Measurements from ENCODE around the gene TXNRD2. TPM values are rescaled to one million over a fixed set of nuclear protein-coding genes. Genes with fewer than 3 reads are reported as not detected.

TXNRD2 gene
- total and polyA plus RNA-seq, 2 donors from 2014 or later: 28.6 to 50.6 TPM

DNA sequence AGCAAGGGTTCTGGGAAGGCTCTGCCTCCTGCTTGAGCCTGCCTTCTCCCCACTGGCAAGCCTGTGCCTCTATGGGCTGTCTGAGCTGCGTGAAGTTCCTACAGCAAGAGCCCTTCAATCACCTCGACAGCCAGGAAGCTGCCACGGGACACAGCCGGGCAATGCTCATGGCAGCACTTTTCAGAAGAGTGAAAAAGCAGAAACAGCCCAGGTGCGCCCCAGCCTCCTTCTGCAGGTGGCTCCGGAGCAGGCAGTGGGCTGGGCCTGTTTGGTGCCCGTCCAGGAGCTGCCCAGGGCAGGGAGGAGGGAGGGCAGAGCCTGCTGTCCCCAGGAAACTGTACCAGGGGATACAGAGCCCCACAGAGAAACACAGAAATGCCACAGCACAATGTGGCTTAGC is 24.7 kb downstream of the TXNRD2 start:
- H3K4me1 ChIP-seq (ENCODE audit: control insufficient read depth in 2 of 3, insufficient read depth in 2 of 3, low read depth in 1 of 3, low read length in 3 of 3): no peaks in the 10 kb centered on the region
- H3K9me3 ChIP-seq (ENCODE audit: control insufficient read depth in 2 of 3, insufficient read depth in 1 of 3, low read length in 3 of 3): peaks cover 0 to 1% (median 0%) of the 10 kb centered on the region in 3 donors
- no peak for DNase-seq
- TF ChIP-seq, protein P1, sequence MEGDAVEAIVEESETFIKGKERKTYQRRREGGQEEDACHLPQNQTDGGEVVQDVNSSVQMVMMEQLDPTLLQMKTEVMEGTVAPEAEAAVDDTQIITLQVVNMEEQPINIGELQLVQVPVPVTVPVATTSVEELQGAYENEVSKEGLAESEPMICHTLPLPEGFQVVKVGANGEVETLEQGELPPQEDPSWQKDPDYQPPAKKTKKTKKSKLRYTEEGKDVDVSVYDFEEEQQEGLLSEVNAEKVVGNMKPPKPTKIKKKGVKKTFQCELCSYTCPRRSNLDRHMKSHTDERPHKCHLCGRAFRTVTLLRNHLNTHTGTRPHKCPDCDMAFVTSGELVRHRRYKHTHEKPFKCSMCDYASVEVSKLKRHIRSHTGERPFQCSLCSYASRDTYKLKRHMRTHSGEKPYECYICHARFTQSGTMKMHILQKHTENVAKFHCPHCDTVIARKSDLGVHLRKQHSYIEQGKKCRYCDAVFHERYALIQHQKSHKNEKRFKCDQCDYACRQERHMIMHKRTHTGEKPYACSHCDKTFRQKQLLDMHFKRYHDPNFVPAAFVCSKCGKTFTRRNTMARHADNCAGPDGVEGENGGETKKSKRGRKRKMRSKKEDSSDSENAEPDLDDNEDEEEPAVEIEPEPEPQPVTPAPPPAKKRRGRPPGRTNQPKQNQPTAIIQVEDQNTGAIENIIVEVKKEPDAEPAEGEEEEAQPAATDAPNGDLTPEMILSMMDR (IDR thresholded peaks at IDR 0.05; ENCODE audit: borderline replicate concordance, extremely low read depth, insufficient read depth): no peak
- intact Hi-C loops (cut with DNase I): no loop called here
- peaks cover 3 to 42% (median 28%) of the 10 kb centered on the region in 3 donors for H3K36me3 ChIP-seq (ENCODE audit: control insufficient read depth in 2 of 3, insufficient read depth in 3 of 3, low read length in 3 of 3)
- H3K27ac ChIP-seq (ENCODE audit: low read depth in 2 of 2, low read length in 2 of 2): no peak overlapping the region
- H3K9ac ChIP-seq (ENCODE audit: low read length in 3 of 3): no peak overlapping the region
- H3K4me3 ChIP-seq (ENCODE audit: low read length in 3 of 3): no peak overlapping the region
- no peaks in the 10 kb centered on the region for H3K27me3 ChIP-seq (ENCODE audit: control insufficient read depth, insufficient read depth, low read length)
- no peak for FAIRE-seq

DNA sequence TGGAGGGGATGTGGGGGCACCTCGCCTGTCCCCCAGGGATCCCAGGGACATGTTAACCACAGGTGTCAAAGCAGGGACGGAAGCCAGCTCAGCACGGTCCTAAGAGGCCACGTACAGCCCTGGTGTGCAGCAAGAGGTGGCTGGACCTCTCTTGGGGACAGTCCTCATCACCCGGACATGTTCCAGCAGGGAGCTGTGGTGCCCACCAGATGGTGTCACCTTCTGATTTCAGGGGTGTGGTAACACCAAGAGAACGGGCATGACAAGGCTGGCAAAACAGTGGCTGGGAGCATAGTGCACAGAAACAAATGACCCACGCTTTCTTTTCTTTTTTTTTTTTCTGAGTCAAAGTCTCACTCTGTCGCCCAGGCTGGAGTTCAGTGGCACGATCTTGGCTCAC is 25.6 kb downstream of the TXNRD2 start:
- no peak for FAIRE-seq
- peaks cover 0 to 1% (median 0%) of the 10 kb centered on the region in 3 donors for H3K9me3 ChIP-seq (ENCODE audit: control insufficient read depth in 2 of 3, insufficient read depth in 1 of 3, low read length in 3 of 3)
- intact Hi-C loops (cut with DNase I): no loop called here
- no peak for DNase-seq
- no peaks in the 10 kb centered on the region for H3K27me3 ChIP-seq (ENCODE audit: control insufficient read depth, insufficient read depth, low read length)
- no peak overlapping the region for H3K9ac ChIP-seq (ENCODE audit: low read length in 3 of 3)
- H3K36me3 ChIP-seq (ENCODE audit: control insufficient read depth in 2 of 3, insufficient read depth in 3 of 3, low read length in 3 of 3): peaks cover 3 to 42% (median 31%) of the 10 kb centered on the region in 3 donors
- TF ChIP-seq, protein P1 (IDR thresholded peaks at IDR 0.05; ENCODE audit: borderline replicate concordance, extremely low read depth, insufficient read depth): no peak
- no peak overlapping the region for H3K27ac ChIP-seq (ENCODE audit: low read depth in 2 of 2, low read length in 2 of 2)
- no peak overlapping the region for H3K4me3 ChIP-seq (ENCODE audit: low read length in 3 of 3)
- H3K4me1 ChIP-seq (ENCODE audit: control insufficient read depth in 2 of 3, insufficient read depth in 2 of 3, low read depth in 1 of 3, low read length in 3 of 3): no peaks in the 10 kb centered on the region

DNA sequence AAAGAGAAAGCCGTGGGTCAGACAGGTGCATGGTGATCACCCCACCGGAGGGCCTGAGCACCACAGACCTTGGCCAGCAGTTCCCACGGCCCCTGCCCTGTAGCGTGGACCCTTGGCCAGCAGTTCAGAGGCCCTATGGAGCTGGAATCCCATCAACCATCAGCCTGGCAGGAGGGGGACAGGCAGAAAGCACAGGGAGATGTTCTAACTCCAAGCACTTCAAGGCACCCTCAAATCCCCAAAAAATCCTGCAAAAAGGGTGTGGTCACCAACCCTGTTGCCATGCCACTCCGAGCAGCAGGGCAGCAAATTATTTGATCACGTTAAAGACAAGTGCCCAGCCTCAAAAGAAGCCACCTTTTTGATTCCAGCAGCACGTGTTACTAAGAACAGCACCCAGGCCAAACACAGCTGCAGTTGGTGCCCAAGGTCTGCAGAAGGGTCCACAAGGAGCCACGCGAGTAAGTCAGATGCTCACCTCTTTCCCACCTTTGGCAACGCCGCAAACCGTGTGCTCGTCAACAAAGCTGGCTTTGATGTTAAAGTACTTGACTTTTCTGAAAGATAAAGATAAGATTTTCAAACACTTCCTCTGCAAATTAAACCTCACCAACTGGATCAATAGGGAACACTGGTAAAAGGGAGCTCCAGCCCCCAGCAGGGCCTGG is 26.2 kb downstream of the TXNRD2 start:
- no peak overlapping the region for H3K27ac ChIP-seq (ENCODE audit: low read depth in 2 of 2, low read length in 2 of 2)
- H3K9me3 ChIP-seq (ENCODE audit: control insufficient read depth in 2 of 3, insufficient read depth in 1 of 3, low read length in 3 of 3): peaks cover 0 to 1% (median 0%) of the 10 kb centered on the region in 3 donors
- no peak overlapping the region for H3K9ac ChIP-seq (ENCODE audit: low read length in 3 of 3)
- DNase-seq (no peak), FAIRE-seq (no peak)
- H3K4me3 ChIP-seq (ENCODE audit: low read length in 3 of 3): no peak overlapping the region
- intact Hi-C loops (cut with DNase I): no loop called here
- H3K4me1 ChIP-seq (ENCODE audit: control insufficient read depth in 2 of 3, insufficient read depth in 2 of 3, low read depth in 1 of 3, low read length in 3 of 3): no peaks in the 10 kb centered on the region
- no peaks in the 10 kb centered on the region for H3K27me3 ChIP-seq (ENCODE audit: control insufficient read depth, insufficient read depth, low read length)
- peaks cover 3 to 42% (median 31%) of the 10 kb centered on the region in 3 donors for H3K36me3 ChIP-seq (ENCODE audit: control insufficient read depth in 2 of 3, insufficient read depth in 3 of 3, low read length in 3 of 3)
- TF ChIP-seq, protein P1 (IDR thresholded peaks at IDR 0.05; ENCODE audit: borderline replicate concordance, extremely low read depth, insufficient read depth): no peak
